Left kidney (tissue), 2 donors: ENCODE data around the gene CRYBG1. TPM values are rescaled to one million over a fixed set of nuclear protein-coding genes. Genes with fewer than 3 reads are reported as not detected.

ENCODE experiments used
- DNase-seq: peaks from one replicate; pipeline ENCODE4 v3.0.0-alpha.2; 2013
- polyA plus RNA-seq: library from polyadenylated mRNA; unstranded; fragments of 120-200 nt; gene quantifications from one replicate; pipeline ENCODE4 v1.2.1, GENCODE V29; 2013; ENCODE audit not compliant: insufficient read length

CRYBG1 gene
- polyA plus RNA-seq, 1 donor = 32.4 TPM

GRCh38 chr6:106525107-106525881, 164.8 kb downstream of the CRYBG1 start:
- no peak for DNase-seq

GRCh38 chr6:106525882-106526275, 165.4 kb downstream of the CRYBG1 start:
- DNase-seq = no peak

- DNase-seq = no peak
These were observed 166.6 kb downstream of the CRYBG1 start for GRCh38 chr6:106527117-106527516.

- DNase-seq = no peak
These were observed 167.5 kb downstream of the CRYBG1 start for GRCh38 chr6:106527979-106528378.

GRCh38 chr6:106528521-106528920, 168.0 kb downstream of the CRYBG1 start:
- DNase-seq = no peak

GRCh38 chr6:106529438-106529837, 168.9 kb downstream of the CRYBG1 start:
- no peak for DNase-seq

GRCh38 chr6:106530026-106530425, 169.5 kb downstream of the CRYBG1 start:
- DNase-seq = no peak

GRCh38 chr6:106530502-106530901, 170.0 kb downstream of the CRYBG1 start:
- DNase-seq = no peak

- no peak for DNase-seq
These were observed 172.5 kb downstream of the CRYBG1 start for GRCh38 chr6:106533054-106533453.

GRCh38 chr6:106534004-106534403, 173.5 kb downstream of the CRYBG1 start:
- no peak for DNase-seq

- no peak for DNase-seq
These were observed 174.1 kb downstream of the CRYBG1 start for GRCh38 chr6:106534564-106534982.

- no peak for DNase-seq
These were observed 174.5 kb downstream of the CRYBG1 start for GRCh38 chr6:106535012-106535411.

GRCh38 chr6:106536357-106536756, 175.8 kb downstream of the CRYBG1 start:
- no peak for DNase-seq

GRCh38 chr6:106536851-106537250, 176.3 kb downstream of the CRYBG1 start:
- DNase-seq = no peak

- no peak for DNase-seq
These were observed 177.1 kb downstream of the CRYBG1 start for GRCh38 chr6:106537662-106538061.

GRCh38 chr6:106538145-106538544, 177.6 kb downstream of the CRYBG1 start:
- no peak for DNase-seq

GRCh38 chr6:106539936-106540335, 179.4 kb downstream of the CRYBG1 start:
- DNase-seq = no peak

GRCh38 chr6:106540432-106540831, 179.9 kb downstream of the CRYBG1 start:
- DNase-seq = no peak

GRCh38 chr6:106540907-106541306, 180.4 kb downstream of the CRYBG1 start:
- DNase-seq = no peak

GRCh38 chr6:106546261-106546690, 185.8 kb downstream of the CRYBG1 start:
- no peak for DNase-seq

- DNase-seq = no peak
These were observed 186.3 kb downstream of the CRYBG1 start for GRCh38 chr6:106546691-106547414.

- DNase-seq = no peak
These were observed 187.3 kb downstream of the CRYBG1 start for GRCh38 chr6:106547601-106548453.
